GM23338 (cell line): ENCODE measurements around the gene TTC27.

Experiments
- EZH2 ChIP-seq: fragments of 200-600 bp; sonication (generic); IDR thresholded peaks from one replicate; pipeline ENCODE4 v1.8.0; 2017; ENCODE audit warnings: antibody characterized with exemption, mild to moderate bottlenecking, low read depth; ENCODE audit not compliant: unreplicated experiment
- EZH2phosphoT487 ChIP-seq: fragments of 200-600 bp; sonication (generic); IDR thresholded peaks from one replicate; pipeline ENCODE4 v1.8.1; 2018; ENCODE audit warnings: antibody characterized with exemption; ENCODE audit not compliant: unreplicated experiment
- NANOG ChIP-seq: IDR thresholded peaks from 2 replicates; pipeline ENCODE4 v1.6.1; 2016; ENCODE audit warnings: antibody characterized with exemption, borderline replicate concordance
- POLR2AphosphoS5 ChIP-seq: IDR thresholded peaks from 2 replicates; pipeline ENCODE4 v1.6.1; 2016; ENCODE audit warnings: antibody characterized with exemption, low read depth
- TF ChIP-seq, protein P1 (sequence below), 2 experiments: fragments of 200-600 bp in 1 of 2; sonication (generic) in 1 of 2; conservative IDR thresholded peaks; 2 replicates each; pipeline versions ENCODE4 v1.5.1 to v1.6.1; 2016 to 2017; ENCODE audit warnings: antibody characterized with exemption in 2 of 2, low read depth in 2 of 2, mild to moderate bottlenecking in 2 of 2, moderate library complexity in 1 of 2
- TF ChIP-seq, protein P2 (sequence below): IDR thresholded peaks from one replicate; pipeline ENCODE4 v1.6.1; 2018; ENCODE audit warnings: antibody characterized with exemption; ENCODE audit not compliant: unreplicated experiment
- TF ChIP-seq, protein P3 (sequence below): fragments of 250-450 bp; sonication (Bioruptor Pico); IDR thresholded peaks from 2 replicates; pipeline ENCODE4 v1.5.0; 2020; ENCODE audit warnings: mild to moderate bottlenecking, moderate library complexity

DNA sequence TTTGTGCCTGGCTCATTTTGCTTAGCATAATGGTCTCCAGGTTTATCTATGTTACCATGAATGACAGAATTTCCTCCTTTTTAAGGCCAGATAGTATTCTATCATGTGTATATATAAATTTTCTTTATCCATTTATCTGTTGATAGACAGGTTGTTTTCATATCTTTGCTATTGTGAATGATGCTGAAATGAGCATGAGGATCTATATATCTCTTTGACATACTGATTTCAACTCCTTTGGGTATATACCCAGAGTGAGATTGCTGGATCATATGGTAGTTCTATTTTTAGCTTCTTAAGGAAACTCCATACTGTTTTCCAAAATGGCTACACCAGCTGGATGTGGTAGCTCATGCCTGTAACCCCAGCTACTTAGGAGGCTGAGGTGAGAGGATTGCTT is 232.5 kb downstream of the TTC27 start:
- TF ChIP-seq, protein P1, sequence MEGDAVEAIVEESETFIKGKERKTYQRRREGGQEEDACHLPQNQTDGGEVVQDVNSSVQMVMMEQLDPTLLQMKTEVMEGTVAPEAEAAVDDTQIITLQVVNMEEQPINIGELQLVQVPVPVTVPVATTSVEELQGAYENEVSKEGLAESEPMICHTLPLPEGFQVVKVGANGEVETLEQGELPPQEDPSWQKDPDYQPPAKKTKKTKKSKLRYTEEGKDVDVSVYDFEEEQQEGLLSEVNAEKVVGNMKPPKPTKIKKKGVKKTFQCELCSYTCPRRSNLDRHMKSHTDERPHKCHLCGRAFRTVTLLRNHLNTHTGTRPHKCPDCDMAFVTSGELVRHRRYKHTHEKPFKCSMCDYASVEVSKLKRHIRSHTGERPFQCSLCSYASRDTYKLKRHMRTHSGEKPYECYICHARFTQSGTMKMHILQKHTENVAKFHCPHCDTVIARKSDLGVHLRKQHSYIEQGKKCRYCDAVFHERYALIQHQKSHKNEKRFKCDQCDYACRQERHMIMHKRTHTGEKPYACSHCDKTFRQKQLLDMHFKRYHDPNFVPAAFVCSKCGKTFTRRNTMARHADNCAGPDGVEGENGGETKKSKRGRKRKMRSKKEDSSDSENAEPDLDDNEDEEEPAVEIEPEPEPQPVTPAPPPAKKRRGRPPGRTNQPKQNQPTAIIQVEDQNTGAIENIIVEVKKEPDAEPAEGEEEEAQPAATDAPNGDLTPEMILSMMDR (conservative IDR thresholded peaks at IDR 0.05; ENCODE audit: low read depth in 2 of 2), result no peak
- TF ChIP-seq, protein P2, sequence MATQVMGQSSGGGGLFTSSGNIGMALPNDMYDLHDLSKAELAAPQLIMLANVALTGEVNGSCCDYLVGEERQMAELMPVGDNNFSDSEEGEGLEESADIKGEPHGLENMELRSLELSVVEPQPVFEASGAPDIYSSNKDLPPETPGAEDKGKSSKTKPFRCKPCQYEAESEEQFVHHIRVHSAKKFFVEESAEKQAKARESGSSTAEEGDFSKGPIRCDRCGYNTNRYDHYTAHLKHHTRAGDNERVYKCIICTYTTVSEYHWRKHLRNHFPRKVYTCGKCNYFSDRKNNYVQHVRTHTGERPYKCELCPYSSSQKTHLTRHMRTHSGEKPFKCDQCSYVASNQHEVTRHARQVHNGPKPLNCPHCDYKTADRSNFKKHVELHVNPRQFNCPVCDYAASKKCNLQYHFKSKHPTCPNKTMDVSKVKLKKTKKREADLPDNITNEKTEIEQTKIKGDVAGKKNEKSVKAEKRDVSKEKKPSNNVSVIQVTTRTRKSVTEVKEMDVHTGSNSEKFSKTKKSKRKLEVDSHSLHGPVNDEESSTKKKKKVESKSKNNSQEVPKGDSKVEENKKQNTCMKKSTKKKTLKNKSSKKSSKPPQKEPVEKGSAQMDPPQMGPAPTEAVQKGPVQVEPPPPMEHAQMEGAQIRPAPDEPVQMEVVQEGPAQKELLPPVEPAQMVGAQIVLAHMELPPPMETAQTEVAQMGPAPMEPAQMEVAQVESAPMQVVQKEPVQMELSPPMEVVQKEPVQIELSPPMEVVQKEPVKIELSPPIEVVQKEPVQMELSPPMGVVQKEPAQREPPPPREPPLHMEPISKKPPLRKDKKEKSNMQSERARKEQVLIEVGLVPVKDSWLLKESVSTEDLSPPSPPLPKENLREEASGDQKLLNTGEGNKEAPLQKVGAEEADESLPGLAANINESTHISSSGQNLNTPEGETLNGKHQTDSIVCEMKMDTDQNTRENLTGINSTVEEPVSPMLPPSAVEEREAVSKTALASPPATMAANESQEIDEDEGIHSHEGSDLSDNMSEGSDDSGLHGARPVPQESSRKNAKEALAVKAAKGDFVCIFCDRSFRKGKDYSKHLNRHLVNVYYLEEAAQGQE, result no peak
- TF ChIP-seq EZH2, result no peak
- TF ChIP-seq POLR2AphosphoS5, result no peak
- TF ChIP-seq, protein P3, sequence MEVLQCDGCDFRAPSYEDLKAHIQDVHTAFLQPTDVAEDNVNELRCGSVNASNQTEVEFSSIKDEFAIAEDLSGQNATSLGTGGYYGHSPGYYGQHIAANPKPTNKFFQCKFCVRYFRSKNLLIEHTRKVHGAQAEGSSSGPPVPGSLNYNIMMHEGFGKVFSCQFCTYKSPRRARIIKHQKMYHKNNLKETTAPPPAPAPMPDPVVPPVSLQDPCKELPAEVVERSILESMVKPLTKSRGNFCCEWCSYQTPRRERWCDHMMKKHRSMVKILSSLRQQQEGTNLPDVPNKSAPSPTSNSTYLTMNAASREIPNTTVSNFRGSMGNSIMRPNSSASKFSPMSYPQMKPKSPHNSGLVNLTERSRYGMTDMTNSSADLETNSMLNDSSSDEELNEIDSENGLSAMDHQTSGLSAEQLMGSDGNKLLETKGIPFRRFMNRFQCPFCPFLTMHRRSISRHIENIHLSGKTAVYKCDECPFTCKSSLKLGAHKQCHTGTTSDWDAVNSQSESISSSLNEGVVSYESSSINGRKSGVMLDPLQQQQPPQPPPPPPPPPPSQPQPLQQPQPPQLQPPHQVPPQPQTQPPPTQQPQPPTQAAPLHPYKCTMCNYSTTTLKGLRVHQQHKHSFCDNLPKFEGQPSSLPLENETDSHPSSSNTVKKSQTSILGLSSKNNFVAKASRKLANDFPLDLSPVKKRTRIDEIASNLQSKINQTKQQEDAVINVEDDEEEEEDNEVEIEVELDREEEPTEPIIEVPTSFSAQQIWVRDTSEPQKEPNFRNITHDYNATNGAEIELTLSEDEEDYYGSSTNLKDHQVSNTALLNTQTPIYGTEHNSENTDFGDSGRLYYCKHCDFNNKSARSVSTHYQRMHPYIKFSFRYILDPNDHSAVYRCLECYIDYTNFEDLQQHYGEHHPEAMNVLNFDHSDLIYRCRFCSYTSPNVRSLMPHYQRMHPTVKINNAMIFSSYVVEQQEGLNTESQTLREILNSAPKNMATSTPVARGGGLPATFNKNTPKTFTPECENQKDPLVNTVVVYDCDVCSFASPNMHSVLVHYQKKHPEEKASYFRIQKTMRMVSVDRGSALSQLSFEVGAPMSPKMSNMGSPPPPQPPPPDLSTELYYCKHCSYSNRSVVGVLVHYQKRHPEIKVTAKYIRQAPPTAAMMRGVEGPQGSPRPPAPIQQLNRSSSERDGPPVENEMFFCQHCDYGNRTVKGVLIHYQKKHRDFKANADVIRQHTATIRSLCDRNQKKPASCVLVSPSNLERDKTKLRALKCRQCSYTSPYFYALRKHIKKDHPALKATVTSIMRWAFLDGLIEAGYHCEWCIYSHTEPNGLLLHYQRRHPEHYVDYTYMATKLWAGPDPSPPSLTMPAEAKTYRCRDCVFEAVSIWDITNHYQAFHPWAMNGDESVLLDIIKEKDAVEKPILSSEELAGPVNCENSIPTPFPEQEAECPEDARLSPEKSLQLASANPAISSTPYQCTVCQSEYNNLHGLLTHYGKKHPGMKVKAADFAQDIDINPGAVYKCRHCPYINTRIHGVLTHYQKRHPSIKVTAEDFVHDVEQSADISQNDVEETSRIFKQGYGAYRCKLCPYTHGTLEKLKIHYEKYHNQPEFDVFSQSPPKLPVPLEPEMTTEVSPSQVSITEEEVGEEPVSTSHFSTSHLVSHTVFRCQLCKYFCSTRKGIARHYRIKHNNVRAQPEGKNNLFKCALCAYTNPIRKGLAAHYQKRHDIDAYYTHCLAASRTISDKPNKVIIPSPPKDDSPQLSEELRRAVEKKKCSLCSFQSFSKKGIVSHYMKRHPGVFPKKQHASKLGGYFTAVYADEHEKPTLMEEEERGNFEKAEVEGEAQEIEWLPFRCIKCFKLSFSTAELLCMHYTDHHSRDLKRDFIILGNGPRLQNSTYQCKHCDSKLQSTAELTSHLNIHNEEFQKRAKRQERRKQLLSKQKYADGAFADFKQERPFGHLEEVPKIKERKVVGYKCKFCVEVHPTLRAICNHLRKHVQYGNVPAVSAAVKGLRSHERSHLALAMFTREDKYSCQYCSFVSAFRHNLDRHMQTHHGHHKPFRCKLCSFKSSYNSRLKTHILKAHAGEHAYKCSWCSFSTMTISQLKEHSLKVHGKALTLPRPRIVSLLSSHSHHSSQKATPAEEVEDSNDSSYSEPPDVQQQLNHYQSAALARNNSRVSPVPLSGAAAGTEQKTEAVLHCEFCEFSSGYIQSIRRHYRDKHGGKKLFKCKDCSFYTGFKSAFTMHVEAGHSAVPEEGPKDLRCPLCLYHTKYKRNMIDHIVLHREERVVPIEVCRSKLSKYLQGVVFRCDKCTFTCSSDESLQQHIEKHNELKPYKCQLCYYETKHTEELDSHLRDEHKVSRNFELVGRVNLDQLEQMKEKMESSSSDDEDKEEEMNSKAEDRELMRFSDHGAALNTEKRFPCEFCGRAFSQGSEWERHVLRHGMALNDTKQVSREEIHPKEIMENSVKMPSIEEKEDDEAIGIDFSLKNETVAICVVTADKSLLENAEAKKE, result no peak
- TF ChIP-seq EZH2phosphoT487, result no peak
- TF ChIP-seq NANOG, result no peak
